AG04449 (cell line): ENCODE results near the gene COL23A1.

Experiments used
- CTCF ChIA-PET: fragments of 350-600 bp; formaldehyde crosslinking; extraction: SDS; loops from one replicate; lab custom pipeline; 2021; ENCODE audit warnings: antibody characterized with exemption; lab: Yijun Ruan, JAX
- POLR2A ChIA-PET: fragments of 400-600, 350-600 bp; formaldehyde crosslinking; extraction: SDS; loops from one replicate; lab custom pipeline; 2020; ENCODE audit warnings: antibody characterized with exemption, inconsistent platforms; lab: Yijun Ruan, JAX
- DNase-seq: peaks from one replicate; pipeline ENCODE4 v3.0.0-alpha.2; 2010; ENCODE audit warnings: low read depth, low spot score
- H3K4me3 ChIP-seq: 2 replicates; pipeline ENCODE4 v1.5.1; 2011; ENCODE audit warnings: low read depth, mild to moderate bottlenecking, control low read depth, low read length
- CTCF ChIP-seq: IDR thresholded peaks from one replicate; pipeline ENCODE4 v1.5.1; 2011; ENCODE audit warnings: mild to moderate bottlenecking, moderate library complexity, low read length, control low read depth, inconsistent platforms; ENCODE audit not compliant: insufficient read depth; ENCODE audit errors: missing control alignments

COL23A1 gene

DNA sequence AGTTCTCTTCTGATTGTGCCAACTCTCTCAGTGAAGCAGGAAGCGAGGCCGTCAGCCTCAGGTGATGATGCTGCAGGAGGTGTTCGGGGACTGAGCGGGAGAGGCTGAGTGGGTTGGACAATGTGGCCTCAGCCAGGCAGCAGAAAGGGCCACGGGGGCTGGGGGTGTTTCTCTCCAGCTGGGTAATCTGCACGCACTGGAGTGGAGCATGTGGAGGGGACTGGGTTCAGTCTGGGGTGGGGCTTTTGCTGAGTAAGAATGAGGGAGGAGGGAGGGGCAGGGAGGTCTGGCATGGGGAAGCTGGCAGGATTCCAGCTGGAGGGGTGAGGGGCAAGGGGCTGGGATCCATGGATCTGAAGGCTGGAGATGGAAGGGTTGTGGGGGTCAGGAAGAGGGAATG lies 296.8 kb downstream of the COL23A1 start:
- ChIA-PET POLR2A (no interaction called here), CTCF (no interaction called here)
- no peak overlapping the region for H3K4me3 ChIP-seq
- no peak for DNase-seq
- no peak for TF ChIP-seq CTCF

DNA sequence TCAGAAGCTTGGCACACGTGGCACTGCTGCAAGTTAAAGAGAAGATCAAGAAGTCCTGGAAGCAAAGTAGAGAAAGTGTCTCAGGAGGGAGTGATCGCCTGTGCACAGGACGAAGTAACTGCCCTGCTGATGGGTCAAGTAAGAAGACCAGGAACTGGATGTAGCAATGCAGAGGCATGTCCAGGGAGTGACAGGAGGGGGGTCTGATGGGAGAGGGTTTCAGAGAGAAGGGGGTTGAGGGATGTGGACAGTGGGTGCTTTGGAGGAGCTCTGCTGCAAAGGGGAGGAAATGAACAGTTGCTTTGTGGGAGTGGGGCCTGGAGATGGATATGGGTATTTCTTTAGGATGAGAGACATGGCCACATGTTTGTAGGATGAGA lies 297.4 kb downstream of the COL23A1 start:
- TF ChIP-seq CTCF: no peak
- H3K4me3 ChIP-seq: no peak overlapping the region
- CTCF ChIA-PET: no interaction called here
- no peak for DNase-seq
- POLR2A ChIA-PET: no interaction called here

GRCh38 chr5:178291969-178292825 lies 298.0 kb downstream of the COL23A1 start:
- CTCF ChIA-PET: no interaction called here

DNA sequence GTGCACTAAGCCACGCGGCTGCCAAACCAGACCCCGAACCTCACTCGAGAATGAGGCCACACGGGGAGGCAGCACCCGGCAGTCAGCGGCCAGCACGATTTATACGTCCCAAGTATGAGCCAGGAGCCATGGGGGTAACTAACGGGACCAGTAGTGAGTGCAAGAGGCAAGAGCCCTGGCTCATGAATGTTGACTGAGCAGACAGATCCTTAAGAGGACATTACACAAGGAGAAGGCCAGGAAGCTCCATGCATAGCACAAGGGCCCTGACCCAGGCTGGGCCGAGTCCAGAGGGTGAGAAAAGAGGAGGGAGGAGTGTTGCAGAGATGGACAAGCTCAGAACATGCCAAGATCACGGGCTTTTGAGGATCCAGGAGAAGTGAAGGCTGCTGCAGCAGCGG lies 299.0 kb downstream of the COL23A1 start:
- no peak for DNase-seq
- TF ChIP-seq CTCF: no peak
- H3K4me3 ChIP-seq: no peak overlapping the region
- POLR2A ChIA-PET: no interaction called here
- CTCF ChIA-PET: no interaction called here

More at GRCh38 chr5:178291969-178292825, 298.0 kb downstream of the COL23A1 start:
- H3K4me3 ChIP-seq: no peak overlapping the region
- POLR2A ChIA-PET: no interaction called here
- DNase-seq: no peak
- no peak for TF ChIP-seq CTCF

DNA sequence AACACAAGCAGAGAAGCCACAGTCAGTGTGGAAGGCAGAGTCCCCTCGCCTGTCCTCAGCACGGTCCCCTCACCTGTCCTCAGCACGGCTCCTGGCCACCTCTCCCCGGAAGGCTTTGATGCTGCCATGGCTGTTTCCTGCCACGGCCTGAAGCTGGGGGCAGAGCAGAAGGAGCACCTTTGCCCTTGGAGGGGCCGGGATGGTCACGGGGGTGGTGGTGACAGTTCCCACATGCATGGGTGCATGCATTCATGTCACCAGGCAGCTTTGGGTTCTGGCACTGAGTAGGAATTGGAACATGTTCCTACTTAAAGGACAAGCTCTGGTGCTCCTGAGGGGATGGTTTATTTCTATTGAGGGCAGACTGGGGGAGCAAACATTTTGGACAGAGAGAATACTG lies 299.8 kb downstream of the COL23A1 start:
- DNase-seq: no peak
- no peak for TF ChIP-seq CTCF
- CTCF ChIA-PET: no interaction called here
- H3K4me3 ChIP-seq: no peak overlapping the region
- POLR2A ChIA-PET: no interaction called here

GRCh38 chr5:178289438-178289837 lies 300.8 kb downstream of the COL23A1 start:
- no peak for TF ChIP-seq CTCF
- ChIA-PET CTCF (interaction anchor here (1.0 kb wide), 1 partner anchor 9 kb away, joined by 3 read pairs; no protein-coding TSS in a partner anchor), POLR2A (no interaction called here)
- DNase-seq: no peak
- H3K4me3 ChIP-seq: no peak overlapping the region
